ENCODE results near the gene WNT10A.

Gene WNT10A

DNA sequence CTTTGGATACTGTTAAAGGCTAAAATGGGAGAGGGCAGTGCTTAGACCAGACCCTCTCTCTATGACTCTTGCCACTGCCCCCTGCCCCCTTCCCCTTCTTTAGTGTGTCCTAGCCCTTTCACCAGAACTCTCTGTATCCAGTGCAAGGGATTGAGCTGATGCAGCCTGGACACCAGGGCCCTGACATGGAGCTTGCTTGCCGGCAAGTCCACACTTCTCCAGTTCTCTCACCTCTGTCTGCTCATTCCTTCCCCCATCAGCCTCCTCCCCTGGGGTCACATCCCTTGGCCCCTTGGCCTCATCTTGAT is 22.6 kb upstream of the WNT10A start:
- no peak for TF ChIP-seq TAF1 (IDR thresholded peaks at IDR 0.05; ENCODE audit: borderline replicate concordance, insufficient read depth, low read length)
- TF ChIP-seq FOXP2 (optimal IDR thresholded peaks at IDR 0.05; ENCODE audit: borderline replicate concordance, extremely low read depth, extremely low read length, insufficient read depth) = no peak
- TF ChIP-seq POLR2AphosphoS5 (IDR thresholded peaks at IDR 0.05; ENCODE audit: low read depth, low read length) = no peak
- TF ChIP-seq SIN3A (IDR thresholded peaks at IDR 0.05; ENCODE audit: borderline replicate concordance, insufficient read depth, low read length) = no peak
- TF ChIP-seq, protein P1, sequence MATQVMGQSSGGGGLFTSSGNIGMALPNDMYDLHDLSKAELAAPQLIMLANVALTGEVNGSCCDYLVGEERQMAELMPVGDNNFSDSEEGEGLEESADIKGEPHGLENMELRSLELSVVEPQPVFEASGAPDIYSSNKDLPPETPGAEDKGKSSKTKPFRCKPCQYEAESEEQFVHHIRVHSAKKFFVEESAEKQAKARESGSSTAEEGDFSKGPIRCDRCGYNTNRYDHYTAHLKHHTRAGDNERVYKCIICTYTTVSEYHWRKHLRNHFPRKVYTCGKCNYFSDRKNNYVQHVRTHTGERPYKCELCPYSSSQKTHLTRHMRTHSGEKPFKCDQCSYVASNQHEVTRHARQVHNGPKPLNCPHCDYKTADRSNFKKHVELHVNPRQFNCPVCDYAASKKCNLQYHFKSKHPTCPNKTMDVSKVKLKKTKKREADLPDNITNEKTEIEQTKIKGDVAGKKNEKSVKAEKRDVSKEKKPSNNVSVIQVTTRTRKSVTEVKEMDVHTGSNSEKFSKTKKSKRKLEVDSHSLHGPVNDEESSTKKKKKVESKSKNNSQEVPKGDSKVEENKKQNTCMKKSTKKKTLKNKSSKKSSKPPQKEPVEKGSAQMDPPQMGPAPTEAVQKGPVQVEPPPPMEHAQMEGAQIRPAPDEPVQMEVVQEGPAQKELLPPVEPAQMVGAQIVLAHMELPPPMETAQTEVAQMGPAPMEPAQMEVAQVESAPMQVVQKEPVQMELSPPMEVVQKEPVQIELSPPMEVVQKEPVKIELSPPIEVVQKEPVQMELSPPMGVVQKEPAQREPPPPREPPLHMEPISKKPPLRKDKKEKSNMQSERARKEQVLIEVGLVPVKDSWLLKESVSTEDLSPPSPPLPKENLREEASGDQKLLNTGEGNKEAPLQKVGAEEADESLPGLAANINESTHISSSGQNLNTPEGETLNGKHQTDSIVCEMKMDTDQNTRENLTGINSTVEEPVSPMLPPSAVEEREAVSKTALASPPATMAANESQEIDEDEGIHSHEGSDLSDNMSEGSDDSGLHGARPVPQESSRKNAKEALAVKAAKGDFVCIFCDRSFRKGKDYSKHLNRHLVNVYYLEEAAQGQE (IDR thresholded peaks at IDR 0.05; ENCODE audit: insufficient read depth in 1 of 2, low read depth in 2 of 2, low read length in 2 of 2) = no peak

DNA sequence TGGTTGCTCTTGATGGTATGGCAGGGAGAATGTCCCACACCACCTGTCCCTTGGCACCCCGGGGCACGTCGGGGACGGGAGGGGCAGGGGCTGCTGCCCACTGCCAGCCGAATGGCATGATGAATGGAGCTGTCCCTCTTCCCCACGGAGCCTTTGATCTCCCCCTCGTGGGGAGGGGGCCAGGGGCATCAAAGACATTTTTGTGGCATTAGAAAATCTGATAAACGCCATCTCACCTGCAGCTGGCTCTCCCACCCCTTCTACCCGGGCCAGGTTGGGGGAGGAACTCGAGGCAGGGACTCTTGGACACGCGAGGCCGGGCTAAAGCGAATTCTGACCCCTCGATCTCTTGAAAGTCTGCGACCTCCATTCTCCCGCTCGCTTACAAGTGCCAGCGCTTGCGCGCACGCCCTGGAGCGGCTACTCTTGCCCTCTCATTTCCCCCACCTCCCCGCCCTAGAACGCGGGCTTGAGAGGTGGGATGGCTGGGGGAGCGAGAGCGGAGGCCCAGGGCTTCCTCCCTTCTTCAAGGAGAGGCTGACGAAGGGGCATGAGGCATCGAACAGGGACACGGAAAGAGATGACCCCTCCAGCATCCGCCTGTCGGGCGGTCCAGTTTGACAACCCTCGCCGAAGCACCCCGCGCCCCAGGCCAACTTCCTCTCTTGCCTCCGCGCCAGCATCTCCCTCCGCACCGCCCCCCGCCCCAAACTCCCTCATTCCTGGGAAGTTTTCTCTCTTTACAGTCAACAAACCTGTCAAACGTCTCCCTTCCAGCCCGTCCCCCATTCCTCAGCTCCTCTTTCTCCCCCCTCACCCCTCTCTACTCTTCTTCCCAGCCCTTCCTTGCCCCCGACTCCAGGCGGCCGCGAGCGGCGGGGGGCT is 21.7 kb upstream of the WNT10A start:
- TF ChIP-seq FOXP2 (optimal IDR thresholded peaks at IDR 0.05; ENCODE audit: borderline replicate concordance, extremely low read depth, extremely low read length, insufficient read depth) (no peak), TAF1 (IDR thresholded peaks at IDR 0.05; ENCODE audit: borderline replicate concordance, insufficient read depth, low read length) (no peak), POLR2AphosphoS5 (IDR thresholded peaks at IDR 0.05; ENCODE audit: low read depth, low read length) (no peak), SIN3A (IDR thresholded peaks at IDR 0.05; ENCODE audit: borderline replicate concordance, insufficient read depth, low read length) (no peak)
- TF ChIP-seq, protein P1 (IDR thresholded peaks at IDR 0.05; ENCODE audit: insufficient read depth in 1 of 2, low read depth in 2 of 2, low read length in 2 of 2) = no peak

DNA sequence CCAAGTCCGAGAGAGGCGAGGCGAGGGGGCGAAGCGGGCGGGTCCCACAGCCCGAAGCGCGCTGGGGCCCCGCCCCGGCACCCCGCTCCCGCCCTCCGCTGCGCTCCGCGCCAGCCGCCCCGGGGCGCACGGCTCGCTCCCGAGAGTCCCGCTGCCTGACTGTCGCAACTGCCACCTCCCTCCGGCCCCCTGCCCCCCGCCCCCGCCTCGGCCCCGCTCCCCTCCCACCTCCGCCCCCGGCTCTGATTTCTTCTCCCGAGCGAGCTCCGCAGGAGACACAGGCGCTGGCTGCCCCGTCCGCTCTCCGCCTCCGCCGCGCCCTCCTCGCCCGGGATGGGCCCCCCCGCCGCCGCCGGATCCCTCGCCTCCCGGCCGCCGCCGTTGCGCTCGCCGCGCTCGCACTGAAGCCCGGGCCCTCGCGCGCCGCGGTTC is 21.1 kb upstream of the WNT10A start, which contains the start of gene WNT6:
Gene WNT6, plus strand, starts transcription at position 250 of the 432 bp plus-strand sequence. CDS start 233 bp downstream, outside the sequence.
- TF ChIP-seq, protein P1 (IDR thresholded peaks at IDR 0.05; ENCODE audit: insufficient read depth in 1 of 2, low read depth in 2 of 2, low read length in 2 of 2) = no peak
- no peak for TF ChIP-seq POLR2AphosphoS5 (IDR thresholded peaks at IDR 0.05; ENCODE audit: low read depth, low read length)

DNA sequence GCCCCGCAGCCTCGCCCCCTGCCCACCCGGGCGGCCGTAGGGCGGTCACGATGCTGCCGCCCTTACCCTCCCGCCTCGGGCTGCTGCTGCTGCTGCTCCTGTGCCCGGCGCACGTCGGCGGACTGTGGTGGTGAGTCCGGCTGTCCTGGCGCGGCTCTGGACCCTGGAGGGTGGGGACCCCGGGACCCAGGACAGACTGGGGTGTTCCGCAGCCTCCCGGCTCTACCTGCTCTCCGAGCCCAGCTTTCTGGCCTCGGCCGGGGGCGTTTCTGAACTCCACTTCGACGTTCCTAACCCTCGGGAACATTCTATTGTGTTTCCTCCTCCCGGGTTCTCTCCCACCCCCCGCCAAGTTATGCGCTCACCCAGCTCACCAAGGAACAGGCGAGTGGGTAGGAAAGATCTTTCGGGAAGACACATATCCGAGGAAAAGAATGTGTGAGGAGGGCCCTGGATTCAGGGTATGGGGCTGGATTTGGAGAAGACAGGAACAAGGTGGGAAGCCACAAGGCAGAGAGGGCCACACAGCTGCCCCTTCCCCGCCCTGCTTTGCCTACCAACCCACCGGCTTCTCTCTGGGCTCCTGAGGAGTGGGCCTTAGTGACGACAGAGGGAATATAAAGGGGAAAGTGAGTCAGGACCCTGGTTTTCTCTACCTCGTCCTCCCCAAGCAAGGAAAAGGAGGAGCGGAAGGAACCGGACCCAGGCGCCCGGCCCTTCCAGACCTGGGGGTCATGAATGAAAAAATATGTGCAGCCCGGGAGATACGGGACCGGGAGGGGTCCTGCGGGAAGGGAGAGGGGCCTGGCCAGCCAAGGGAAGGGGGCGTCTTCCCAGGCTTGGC is 20.4 kb upstream of the WNT10A start:
- no peak for TF ChIP-seq TAF1 (IDR thresholded peaks at IDR 0.05; ENCODE audit: borderline replicate concordance, insufficient read depth, low read length)
- no peak for TF ChIP-seq POLR2AphosphoS5 (IDR thresholded peaks at IDR 0.05; ENCODE audit: low read depth, low read length)
- TF ChIP-seq, protein P1 (IDR thresholded peaks at IDR 0.05; ENCODE audit: insufficient read depth in 1 of 2, low read depth in 2 of 2, low read length in 2 of 2) = no peak

Measured in PFSK-1 (cell line).